DLD1 (cell line): ENCODE measurements around the gene NYNRIN.

Source experiments
- in situ Hi-C: cut with HindIII; loops from 2 replicates; pipeline ENCODE4 v1.10.0; 2017; ENCODE audit warnings: low sequenced_read_pairs

NYNRIN gene

DNA sequence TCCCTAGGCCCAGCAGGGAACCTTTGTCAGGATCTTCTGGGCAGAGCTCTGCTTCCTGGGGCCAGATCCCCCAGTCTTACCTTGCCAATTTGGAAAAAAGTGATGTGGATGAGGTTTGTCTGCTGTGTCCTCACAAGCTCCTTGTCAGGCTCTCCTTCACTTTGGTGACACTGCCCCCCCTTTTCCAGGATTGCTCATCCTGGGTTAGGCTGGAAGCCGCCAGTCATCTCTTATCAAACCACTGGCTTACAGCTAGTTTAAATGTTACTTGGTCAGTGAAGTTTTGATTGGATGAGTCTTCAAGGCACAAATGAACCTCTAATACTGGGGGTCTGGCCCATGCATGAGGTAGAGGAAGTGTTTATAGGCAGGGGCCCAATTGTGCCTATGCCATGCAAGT is 15.3 kb downstream of the NYNRIN start:
- in situ Hi-C loops: no loop called here

DNA sequence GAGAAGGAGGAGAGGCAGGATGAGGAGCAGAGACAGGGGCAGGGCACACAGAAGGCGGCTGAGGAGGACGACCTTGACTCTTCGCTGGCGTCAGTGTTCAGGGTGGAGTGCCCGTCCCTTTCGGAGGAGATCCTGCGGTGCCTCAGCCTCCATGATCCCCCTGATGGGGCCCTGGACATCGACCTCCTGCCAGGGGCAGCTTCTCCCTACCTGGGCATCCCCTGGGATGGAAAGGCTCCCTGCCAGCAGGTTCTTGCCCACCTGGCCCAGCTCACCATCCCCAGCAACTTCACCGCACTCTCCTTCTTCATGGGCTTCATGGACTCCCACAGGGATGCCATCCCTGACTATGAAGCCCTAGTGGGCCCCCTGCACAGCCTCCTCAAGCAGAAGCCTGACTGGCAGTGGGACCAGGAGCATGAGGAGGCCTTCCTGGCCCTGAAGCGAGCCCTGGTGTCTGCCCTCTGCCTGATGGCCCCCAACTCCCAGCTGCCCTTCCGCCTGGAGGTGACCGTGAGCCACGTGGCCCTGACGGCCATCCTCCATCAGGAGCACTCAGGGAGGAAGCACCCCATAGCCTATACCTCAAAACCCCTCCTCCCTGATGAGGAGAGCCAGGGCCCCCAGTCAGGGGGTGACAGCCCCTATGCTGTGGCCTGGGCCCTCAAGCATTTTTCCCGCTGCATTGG is 16.1 kb downstream of the NYNRIN start:
- in situ Hi-C loops: no loop called here

DNA sequence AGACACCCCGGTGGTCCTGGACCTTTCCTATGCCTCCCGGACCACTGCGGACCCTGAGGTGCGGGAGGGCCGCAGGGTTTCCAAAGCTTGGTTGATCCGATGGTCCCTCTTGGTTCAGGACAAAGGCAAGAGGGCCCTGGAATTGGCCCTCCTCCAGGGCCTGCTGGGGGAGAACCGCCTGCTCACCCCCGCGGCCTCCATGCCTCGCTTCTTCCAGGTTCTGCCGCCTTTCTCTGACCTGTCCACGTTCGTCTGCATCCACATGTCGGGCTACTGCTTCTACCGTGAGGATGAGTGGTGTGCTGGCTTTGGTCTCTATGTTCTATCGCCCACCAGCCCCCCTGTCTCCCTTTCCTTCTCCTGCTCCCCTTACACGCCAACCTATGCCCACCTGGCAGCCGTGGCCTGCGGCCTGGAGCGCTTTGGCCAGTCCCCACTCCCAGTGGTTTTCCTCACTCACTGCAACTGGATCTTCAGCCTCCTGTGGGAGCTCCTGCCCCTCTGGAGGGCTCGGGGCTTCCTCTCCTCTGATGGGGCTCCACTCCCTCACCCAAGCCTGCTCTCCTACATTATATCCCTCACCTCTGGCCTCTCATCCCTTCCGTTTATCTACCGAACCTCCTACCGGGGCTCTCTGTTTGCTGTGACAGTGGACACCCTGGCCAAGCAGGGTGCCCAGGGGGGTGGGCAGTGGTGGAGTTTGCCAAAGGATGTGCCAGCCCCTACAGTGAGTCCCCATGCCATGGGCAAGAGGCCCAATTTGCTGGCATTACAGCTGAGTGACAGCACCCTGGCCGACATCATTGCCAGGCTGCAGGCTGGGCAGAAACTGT is 16.8 kb downstream of the NYNRIN start:
- in situ Hi-C loops: no loop called here

DNA sequence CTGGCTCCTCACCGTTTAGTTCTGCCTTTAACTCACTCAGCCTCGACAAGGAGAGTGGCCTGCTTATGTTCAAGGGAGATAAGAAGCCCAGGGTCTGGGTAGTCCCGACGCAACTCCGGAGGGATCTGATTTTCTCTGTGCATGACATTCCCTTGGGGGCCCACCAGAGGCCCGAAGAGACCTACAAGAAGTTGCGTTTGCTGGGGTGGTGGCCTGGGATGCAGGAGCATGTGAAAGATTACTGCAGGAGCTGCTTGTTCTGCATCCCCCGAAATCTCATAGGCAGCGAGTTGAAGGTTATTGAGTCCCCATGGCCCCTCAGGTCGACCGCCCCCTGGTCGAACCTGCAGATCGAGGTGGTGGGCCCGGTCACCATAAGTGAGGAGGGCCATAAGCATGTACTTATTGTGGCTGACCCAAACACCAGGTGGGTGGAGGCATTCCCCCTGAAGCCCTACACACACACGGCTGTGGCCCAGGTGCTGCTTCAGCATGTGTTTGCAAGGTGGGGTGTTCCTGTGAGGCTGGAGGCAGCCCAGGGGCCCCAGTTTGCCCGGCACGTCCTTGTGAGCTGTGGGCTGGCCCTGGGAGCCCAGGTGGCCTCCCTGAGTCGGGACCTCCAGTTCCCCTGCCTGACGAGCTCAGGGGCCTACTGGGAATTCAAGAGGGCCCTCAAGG is 17.6 kb downstream of the NYNRIN start:
- in situ Hi-C loops: no loop called here

DNA sequence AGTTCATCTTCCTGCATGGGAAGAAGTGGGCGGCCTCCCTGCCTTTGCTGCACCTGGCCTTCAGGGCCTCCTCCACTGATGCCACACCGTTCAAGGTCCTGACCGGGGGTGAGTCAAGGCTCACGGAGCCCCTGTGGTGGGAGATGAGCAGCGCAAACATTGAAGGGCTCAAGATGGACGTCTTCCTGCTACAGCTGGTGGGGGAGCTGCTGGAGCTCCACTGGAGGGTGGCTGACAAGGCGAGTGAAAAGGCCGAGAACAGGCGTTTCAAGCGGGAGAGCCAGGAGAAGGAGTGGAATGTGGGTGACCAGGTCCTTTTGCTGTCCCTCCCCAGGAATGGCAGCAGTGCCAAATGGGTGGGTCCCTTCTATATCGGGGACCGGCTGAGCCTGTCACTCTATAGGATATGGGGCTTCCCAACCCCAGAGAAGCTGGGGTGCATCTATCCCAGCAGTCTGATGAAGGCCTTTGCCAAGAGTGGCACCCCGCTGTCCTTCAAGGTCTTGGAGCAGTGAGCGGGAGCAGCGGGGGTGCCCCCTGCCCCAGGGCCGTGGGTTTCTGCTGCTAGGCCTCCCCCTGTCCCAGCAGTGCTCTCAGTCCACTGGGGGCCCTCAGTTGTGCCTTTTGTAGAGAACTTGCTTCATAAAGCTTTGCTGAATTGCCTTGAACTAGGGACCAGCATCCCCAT is 18.3 kb downstream of the NYNRIN start:
- in situ Hi-C loops: no loop called here

DNA sequence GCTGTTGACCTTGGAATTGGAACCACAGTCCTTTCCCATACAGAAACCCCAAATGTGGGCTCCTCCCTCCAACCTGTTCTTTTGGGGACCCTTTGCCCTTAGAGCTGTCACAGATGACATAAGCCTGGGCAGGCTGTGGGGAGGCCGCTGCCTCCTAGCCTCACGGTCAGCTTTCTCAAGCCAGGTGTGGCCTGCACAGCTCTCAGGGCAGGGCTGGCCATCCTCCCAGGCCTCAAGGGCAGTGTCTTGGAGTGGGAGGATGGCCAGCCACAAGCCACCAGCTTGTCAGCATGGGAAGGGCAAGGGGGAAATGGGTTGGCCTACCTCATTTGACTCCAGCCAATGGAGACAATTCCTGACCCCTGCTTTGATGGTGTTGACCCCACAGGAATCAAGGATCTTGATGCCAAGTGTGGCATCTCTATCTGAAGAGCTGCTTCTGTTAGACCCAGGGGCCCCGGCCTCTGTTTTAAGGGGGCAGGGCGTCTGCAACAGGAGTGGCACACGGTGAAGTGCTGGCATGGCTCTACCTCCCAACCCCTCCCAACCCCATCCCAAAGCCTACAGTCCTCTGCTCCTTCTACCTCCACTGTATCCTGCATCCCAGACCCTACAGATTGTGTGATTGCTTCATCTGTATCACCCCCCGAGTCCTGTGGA is 19.2 kb downstream of the NYNRIN start:
- in situ Hi-C loops: no loop called here

DNA sequence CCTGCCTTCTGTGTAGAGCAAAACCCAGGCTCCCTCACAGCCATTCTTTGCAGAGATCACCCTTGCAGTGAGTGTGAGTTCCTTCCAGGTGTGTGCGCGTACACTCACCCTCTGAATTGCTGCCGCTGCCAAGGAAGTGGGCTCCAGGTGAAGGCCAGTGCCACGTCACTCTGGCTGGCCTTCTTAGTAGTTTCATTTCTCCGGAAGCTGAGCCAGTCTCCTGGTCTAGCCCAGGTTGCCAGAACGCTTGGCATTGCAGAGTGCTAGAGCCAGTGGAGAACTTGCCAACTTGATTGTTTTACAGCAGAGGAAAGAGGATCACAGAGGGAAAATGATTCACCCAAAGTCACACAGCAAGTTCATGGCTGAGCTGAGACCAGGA is 19.7 kb downstream of the NYNRIN start:
- in situ Hi-C loops: no loop called here

DNA sequence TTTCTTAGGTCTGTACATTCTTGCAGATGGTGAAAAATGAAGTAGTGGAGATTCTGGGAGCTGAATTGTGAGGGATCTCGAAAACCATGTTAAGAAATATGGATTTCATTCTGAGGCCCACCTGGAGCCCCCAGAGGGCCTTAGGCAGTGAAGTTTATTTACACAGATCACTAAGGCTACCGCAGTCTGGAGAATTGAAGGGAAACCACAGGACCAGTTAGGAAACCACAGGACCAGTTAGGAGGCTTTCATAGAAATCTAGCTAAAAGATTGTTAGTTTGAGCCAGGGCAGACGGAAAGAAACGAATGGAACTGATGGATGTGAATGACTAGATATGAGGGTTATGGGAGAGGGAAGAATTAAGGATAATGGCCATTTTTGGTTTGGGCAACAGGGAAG is 23.5 kb downstream of the NYNRIN start:
- in situ Hi-C loops: no loop called here

DNA sequence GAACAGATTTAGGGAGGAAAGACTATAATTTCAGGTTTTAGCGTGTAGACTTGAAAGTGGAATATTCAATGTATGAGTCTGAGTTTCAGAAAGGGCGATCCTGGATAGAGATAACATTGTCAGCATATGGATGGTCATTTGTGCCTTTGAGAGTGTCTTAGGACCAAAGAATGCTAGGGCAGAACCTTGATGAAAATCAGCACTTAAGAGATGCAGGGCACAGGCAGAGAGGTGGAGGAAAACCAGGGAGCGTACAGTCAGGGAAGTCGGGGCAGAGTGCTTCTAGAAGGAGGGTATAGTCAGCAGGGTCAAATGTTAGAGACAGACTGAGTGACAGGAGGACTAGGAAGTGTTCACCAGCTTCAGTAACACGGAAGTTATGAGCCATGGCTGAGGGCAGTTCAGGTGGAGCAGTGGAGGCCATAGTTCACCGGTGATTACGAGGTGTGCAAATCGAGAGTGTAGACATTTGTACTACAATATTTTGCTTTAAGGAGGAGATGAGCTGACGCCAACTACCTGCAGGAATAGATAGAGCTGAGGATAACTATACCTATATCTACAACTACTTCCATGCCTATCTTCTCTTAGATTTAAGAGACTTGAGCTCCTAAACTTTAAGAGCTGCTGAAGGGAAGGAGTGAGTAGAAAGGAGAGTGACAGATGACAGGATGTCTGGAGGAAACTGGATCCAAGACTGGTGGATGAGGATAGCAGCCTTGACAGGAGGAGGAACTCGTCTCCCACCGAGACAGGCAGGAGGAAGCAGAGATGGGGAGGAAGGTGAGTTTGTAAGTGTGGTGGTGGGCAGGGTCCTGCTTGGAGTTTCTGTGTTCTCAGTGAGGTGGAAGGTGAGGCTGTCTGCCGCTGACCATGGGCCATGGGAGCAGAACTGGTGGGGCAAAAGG is 24.1 kb downstream of the NYNRIN start:
- in situ Hi-C loops: no loop called here

DNA sequence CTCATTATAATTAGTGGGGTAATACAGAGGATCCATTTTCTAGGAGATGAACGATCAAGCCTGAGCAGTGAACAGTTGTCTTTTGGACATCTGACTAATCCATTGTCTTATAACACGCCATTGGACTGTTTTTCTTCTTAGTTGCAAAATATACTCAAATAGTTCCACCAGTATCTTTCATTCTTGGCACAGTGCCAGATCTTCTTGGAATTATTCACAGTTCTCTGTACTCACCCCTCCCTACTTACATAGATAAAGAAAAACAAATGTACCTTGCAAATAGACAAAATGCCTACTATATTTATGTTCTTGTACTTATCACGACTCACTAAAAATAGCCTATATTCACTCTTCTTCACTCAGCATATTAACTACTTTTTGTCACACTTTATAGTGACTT is 26.9 kb downstream of the NYNRIN start:
- in situ Hi-C loops: no loop called here

DNA sequence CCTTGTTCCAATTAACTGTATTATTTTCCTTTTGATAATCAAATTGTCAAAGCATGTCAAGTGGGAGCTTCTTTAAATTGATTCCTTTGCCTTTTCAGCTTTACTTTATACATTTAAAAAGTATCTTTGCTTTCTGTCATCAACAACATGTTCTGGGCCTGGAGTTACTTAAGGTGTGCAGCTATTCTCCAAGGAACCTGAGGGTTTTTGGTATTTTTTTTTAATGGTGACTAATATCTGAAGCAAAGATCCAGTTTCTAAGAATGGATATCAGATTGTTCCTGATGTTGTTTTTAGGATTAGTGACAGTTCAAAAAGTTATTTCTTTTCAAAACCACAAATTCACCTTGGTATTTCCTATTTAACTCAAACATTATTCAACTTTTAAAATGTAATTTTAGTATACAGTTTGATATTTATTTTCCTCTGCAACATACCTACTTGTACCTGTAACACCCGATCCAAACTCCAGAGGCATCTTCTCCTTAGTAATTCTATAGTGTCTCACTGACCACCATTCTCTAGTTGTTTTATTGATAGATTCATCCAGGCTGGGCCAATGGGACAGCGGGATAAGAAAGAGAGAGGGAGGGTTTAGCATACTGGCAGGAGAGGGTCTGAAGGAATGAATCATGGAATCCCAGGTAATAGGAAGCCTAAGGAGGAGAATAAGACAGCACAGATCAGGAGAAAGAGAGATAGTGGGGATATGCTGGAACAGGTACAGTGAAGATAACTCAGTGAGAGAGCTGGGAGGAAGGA is 27.5 kb downstream of the NYNRIN start:
- in situ Hi-C loops: no loop called here

DNA sequence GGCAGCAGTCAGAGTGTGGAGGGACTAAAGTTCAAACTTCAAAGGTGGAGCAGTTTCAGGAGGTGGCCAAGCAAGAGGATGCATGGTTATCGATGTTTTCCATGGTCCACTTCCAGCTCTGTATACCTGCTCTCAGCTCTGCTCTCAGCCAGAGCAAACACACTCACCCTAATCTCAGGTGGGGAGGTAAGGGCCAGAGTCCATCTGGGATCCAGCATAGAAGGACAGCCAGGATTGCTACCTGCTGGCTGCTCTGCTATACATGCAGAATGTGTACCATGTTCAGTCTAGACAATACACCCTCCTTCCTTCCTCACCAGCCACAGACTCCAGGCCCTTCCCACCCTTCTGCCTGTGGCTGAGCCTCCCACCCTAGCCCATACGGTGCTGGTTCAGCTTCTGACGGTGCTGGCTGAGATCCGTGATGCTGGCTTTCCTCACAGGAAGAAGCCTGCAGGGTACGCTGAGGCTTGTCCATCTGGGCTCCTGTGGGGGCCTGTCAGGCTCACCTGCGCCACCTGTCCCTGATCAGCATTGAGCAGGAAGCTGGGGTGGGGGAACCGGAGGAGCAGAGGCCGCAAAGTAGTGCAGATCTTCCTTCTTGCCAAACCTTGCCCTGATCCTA is 28.2 kb downstream of the NYNRIN start:
- in situ Hi-C loops: no loop called here

DNA sequence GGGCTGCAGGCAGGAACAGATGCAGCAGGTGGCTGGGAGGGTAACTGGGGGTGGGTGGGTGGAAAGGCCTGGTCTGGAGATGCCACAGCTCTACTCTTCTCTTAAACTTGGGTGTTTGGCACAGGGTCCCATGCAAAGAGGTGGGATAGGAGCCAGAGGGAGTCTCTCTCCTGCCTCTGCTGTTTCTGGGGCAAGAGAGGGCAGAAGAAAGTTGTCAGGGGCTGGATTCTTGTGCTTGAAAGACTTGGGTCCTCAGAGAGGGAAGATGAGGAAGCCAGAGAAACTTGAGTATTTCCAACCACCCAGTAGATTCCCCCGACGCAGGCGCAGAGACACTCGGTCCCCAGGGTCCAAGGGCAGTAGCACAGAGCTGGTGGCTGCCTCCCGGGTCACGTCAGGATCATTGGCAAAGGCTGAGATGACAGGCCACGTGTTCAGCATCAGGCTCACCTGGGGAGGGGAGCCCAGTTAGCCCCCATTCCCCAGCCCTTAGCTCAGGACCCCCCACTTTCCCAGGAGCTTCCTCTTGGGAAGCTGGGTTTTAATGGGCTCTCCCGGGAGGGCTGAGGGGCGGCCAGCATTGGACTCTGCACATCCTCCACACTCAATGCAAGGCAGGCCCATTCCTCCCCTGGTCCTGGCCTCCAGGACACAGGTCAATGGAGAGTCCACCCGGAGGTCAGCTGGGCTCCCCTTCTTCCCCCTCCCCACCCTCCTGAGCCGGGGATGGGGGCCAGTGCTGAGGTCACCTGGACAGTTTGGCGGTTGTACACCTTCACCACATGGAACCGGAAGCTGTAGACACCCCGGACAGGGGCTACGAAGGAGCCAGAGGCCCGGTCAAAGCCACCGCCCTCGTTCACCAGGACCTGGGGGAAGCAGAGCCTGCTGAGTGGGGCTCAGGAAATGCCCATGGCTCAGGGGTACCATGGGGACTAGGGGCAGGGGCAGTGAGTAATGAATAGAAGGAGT is 29.0 kb downstream of the NYNRIN start:
- in situ Hi-C loops: no loop called here

DNA sequence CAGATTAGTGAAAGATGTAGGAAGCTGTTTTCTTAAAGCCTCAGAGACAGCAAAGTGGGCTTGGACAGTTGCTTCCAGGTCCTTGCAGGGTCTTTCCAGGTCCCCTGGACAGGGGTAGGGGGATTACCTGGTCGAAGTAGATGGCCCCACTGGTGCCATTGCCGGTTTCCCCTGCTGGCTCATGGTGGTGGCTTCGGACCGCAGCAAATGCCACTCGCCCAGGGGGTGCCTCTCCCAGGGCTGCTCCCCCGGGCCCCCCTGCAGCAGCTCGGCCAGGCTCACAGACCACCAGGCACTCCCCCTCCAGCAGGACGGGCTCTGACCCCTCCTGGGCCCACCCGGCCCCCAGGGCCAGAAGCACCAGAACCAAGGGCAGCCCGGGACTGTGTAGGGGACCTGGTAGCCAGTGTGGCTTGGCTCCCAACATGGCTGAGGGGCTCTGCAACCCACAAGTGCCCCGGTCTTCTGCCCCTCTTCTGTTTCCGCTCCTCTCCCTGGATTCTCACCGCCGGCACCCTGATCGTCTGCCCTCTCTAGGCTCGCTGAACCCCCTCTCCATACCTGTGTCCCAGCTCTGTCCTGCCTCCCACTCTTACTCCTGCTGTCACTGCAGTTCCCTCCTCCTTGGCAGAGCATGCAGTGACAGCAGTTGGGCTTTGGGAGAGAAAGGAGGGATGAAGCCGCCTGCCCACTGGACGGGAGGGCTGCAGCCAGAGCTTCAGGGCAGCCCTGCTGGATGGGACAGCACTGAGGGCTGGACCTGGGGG is 30.0 kb downstream of the NYNRIN start:
- in situ Hi-C loops: no loop called here

DNA sequence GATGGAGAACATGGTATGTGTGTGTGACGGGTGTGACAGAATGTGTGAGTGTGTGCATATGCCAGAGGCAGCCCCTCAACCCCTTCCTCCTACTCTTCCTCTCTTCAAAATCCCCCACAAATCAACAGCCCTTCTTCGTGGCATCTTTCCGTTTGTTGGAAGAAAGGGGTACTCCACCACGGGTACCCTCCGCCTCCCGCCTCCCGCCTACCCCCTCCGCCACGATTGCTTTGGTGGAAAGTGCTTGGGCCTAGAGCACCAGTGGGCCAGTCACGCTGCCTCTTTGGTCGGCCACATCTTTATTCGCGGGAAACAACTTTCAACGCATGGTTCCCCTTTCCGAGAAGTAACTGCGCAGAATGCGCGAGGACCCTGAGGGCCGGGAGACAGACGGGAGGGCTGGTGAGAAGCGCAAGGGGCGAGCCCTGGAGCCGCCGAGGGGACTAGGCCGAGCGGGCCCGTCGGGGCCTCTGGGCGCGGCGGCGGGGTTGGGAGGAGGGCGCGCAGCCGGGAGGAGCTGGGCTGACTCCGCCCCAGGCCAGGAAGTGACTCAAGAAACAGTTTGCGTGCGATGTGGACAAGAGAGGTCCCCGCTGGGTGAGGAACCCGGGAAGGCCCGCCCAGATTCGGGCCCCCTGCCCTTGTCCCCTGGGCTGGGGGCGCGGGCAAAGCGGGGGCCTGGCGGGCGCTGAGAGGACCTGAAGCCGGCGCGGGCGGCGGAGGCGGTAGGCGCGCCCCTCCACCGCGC is 30.8 kb downstream of the NYNRIN start, which contains the start of the genes CBLN3 and KHNYN:
CBLN3 (minus strand) TSS at position 274 of the 748 bp plus-strand sequence. CDS start 614 bp downstream, outside the sequence.
KHNYN (plus strand) TSS at position 560 of the 748 bp plus-strand sequence. CDS start 777 bp downstream, outside the sequence.
- in situ Hi-C loops: no loop called here
